T1000 (cell line): ENCODE data around the gene OCEL1.
"Not testable (repeated sequence)": the region's sequence is repeated elsewhere in the genome, so short reads cannot be mapped to it uniquely, and the experiment has no call there.

Experiments
- DNase-seq: peaks from one replicate; lab custom pipeline; 2025; ENCODE audit warnings: mixed read lengths; lab: John Stamatoyannopoulos, UW

OCEL1 gene

GRCh38 chr19:17226002-17226933 lies at the start of gene OCEL1:
TSS of gene OCEL1 (plus strand) at chr19:17226226. CDS start at chr19:17226248, 22 bp downstream.
- DNase-seq: peak; percentile 92

GRCh38 chr19:17178291-17178690 lies 47.7 kb upstream of the OCEL1 start:
- DNase-seq: no peak

DNA sequence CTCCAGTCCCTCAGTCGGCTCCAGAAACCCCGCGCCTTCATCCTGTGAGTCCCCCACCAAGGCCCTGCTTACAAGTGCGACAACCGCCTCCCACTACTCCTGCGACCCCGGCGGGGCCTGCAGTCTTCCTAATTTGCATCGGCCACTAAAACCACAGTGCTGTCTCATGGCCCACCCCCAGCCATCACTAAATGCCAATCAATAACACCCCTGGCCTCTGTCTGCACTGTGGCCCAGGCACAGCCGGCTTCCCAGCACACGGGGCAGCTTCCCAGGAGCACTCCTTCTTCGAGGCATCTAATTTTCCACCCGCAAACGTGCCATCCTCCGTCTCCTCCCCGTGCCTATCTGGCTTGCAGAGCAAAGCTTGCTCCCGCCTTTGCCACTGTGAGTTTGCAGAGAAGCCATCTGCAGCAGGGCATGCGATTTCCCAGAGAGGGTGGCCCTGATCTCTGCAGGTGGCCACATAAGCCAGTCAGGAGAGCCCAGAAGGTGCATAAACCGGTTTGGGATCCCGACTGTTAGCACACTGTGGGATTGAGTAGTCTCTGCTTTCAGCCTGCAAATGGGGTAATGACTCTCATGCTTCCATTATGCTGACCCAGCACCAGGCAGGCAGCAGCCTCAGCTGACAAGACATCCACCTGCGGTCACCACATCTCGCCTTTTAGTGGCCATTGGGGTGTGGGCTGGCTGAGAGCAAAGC lies 44.9 kb upstream of the OCEL1 start:
- no peak for DNase-seq

- no peak for DNase-seq
Observed at GRCh38 chr19:17183271-17183761, 42.7 kb upstream of the OCEL1 start.

GRCh38 chr19:17183858-17184321 lies 42.1 kb upstream of the OCEL1 start:
- no peak for DNase-seq

GRCh38 chr19:17184371-17184841 lies 41.6 kb upstream of the OCEL1 start:
- DNase-seq: no peak

DNA sequence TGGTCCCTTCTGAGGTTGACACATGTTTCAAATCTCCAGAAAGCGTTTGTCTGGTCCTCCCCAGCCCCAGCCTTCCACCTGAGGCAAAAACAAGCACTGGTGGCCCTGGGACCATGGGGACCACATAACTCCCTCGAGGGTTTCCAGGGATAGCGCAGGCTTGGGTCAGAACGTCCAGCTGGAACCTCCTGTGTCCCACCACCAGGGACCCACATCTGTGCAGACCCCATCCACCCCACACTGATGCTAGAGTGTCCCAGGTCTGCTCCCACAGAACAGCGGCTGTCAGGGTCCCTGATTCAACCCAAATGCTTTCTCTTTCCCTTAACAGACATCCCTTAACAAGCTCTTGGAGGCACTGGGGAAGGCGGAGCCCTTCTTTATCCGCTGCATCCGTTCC lies 40.4 kb upstream of the OCEL1 start:
- no peak for DNase-seq

DNA sequence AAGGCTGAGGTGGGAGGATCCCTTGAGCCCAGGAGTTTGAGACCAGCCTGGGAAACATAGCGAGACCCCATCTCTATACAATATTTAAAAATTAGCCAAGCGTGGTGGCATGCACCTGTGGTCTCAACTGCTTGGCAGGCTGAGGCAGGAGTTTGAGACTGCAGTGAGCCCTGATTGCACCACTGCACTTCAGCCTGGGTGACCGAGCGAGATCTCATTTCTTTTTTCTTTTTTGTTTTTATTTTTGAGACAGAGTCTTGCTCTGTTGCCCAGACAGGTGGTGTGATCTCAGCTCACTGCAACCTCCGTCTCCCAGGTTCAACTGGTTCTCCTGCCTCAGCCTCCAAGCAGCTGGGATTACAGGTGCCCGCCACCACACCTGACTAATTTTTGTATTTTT lies 34.3 kb upstream of the OCEL1 start:
- DNase-seq: not testable (repeated sequence)

DNA sequence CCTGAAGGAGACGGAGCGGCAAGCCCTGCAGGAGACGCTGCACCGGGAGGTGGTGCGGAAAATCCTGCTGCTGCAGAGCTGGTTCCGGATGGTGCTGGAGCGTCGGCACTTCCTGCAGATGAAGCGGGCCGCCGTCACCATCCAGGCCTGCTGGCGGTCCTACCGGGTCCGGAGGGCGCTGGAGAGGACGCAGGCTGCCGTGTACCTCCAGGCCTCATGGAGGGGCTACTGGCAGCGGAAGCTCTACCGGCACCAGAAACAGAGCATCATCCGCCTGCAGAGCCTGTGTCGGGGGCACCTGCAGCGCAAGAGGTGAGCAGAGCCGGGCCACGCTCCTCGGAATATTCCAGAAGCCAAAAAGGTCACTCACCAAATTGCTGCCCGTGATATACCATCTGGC lies 33.3 kb upstream of the OCEL1 start:
- DNase-seq: no peak

DNA sequence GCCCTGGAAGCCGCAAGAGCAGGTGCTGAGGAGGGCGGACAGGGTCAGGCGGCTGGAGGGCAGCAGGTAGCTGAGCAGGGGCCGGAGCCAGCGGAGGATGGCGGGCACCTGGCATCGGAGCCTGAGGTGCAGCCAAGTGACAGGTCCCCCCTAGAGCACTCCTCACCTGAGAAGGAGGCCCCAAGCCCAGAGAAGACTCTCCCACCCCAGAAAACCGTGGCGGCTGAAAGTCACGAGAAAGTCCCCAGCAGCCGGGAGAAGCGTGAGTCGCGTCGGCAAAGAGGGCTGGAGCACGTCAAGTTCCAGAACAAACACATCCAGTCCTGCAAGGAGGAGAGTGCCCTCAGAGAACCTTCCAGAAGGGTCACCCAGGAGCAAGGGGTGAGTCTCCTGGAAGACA lies 31.4 kb upstream of the OCEL1 start:
- DNase-seq: no peak

DNA sequence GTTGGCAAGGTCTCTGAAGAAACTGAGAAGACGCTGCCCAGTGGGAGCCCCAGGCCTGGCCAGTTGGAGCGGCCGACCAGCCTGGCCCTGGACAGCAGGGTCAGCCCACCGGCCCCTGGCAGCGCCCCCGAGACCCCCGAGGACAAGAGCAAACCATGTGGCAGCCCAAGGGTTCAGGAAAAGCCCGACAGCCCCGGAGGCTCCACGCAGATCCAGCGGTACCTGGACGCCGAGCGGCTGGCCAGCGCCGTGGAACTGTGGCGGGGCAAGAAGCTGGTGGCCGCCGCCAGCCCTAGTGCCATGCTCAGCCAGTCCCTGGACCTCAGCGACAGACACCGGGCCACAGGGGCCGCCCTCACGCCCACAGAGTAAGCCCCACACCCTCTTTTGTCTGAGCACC lies 30.9 kb upstream of the OCEL1 start:
- DNase-seq: no peak

GRCh38 chr19:17196610-17197009 lies 29.4 kb upstream of the OCEL1 start:
- no peak for DNase-seq

GRCh38 chr19:17197666-17198065 lies 28.4 kb upstream of the OCEL1 start:
- DNase-seq: no peak

DNA sequence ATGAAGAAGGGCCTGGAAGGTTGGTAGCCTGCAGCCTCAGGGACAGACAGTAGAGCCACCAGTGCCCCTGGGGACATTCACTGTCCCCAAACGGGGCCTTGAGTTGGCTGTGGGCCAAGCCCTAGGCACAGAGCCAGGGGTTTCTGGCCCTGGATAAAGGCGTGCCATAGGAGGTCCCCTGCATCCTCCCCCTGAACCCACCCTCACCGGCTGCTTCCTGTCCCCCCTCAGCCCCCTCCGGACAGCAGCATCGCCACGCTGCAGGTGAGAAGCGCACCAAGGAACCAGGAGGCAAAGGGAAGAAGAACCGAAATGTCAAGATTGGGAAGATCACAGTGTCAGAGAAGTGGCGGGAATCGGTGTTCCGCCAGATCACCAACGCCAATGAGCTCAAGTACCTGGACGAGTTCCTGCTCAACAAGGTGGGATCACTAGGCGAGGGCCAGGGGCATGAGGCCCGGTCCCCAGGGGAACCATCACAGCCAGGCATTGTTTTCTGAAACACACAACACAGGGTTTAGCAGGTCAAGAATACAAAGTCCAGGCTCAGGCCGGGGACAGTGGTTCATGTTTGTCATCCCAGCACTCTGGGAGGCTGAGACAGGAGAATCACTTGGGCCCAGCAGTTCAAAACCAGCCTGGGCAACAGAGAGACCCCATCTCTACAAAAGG lies 25.5 kb upstream of the OCEL1 start:
- no peak for DNase-seq

DNA sequence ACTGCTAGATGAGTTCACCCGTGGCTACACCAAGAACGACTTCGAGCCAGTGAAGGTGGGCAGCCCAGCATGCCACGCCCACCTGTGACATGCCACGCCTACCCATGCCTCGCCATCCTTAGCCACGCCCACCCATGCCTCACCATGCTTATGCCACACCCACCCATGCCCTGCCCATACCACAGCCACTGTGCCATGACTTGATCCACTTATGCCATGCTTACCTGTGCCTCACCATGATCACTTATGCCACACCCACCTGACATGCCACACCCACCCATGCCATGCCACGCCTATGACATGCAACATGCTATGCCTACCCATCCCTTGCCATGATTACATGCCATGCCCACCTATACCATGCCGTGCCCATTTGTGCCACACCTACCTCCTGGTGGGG lies 23.8 kb upstream of the OCEL1 start:
- DNase-seq: no peak

- DNase-seq: no peak
Observed at GRCh38 chr19:17202713-17203112, 23.3 kb upstream of the OCEL1 start.

DNA sequence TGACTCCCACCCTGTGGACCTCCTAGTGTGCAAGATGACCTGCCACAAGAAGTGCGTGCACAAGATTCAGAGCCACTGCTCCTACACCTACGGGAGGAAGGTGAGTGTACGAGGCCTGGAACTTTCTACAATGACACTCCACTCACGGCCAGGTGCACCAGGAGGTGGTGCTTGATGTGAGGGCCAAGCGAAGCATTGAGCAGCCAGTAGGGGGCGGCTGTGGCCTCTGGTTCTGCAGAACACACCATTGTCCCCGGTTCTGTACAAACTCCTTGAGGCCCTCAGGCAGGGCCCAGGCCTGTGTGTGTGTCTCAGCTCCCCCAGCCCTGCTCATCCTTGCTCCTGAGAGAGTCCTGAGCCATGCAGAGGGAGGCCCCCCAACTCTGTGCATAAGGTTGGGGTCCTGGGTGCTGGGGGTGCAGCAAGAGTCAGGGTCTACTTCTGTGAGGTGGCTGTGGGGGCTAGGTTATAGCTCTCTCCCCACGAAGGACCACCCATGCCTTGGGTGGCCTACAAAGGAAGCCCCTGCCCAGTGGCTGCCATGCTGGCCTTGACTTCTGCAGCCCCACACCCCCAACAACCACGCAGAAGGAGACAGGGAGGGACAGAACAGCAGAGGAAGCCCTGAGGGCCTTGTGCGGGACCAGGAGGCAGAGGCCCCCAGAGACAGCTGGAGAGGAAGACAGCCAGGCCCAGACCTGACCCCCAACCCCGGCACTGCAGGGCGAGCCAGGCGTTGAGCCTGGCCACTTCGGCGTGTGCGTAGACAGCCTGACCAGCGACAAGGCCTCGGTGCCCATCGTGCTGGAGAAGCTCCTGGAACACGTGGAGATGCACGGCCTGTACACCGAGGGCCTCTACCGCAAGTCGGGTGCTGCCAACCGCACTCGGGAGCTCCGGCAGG lies 20.5 kb upstream of the OCEL1 start:
- no peak for DNase-seq

- no peak for DNase-seq
Observed at GRCh38 chr19:17206736-17207581, 19.1 kb upstream of the OCEL1 start.

GRCh38 chr19:17209126-17210036 lies 16.6 kb upstream of the OCEL1 start:
- peak; percentile 45 for DNase-seq
